H9 (cell line): ENCODE results near the gene CERCAM. TPM values are rescaled to one million over a fixed set of nuclear protein-coding genes. Genes with fewer than 3 reads are reported as not detected.

ENCODE experiments used
- DNase-seq: peaks from one replicate; pipeline ENCODE4 v3.0.0-alpha.2; 2017
- H2AFZ ChIP-seq: one replicate; pipeline ENCODE4 v1.6.1; 2013; ENCODE audit warnings: mild to moderate bottlenecking, low read length, control low read depth, moderate library complexity
- H2AK5ac ChIP-seq: 2 replicates; pipeline ENCODE4 v1.6.1; 2013; ENCODE audit warnings: low read length, control low read depth, mixed read lengths; ENCODE audit not compliant: insufficient read length
- H2BK120ac ChIP-seq: one replicate; pipeline ENCODE4 v1.6.1; 2013; ENCODE audit warnings: low read depth, mild to moderate bottlenecking, low read length, control low read depth, inconsistent platforms; ENCODE audit not compliant: poor library complexity, severe bottlenecking
- H2BK12ac ChIP-seq: 2 replicates; pipeline ENCODE4 v1.6.1; 2013; ENCODE audit warnings: low read length, control low read depth, mixed read lengths, low read depth; ENCODE audit not compliant: insufficient read length
- H2BK15ac ChIP-seq: 2 replicates; pipeline ENCODE4 v1.6.1; 2013; ENCODE audit warnings: low read depth, low read length, control low read depth
- H2BK20ac ChIP-seq: one replicate; pipeline ENCODE4 v1.6.1; 2013; ENCODE audit warnings: low read depth, mild to moderate bottlenecking, low read length, control low read depth, inconsistent platforms; ENCODE audit not compliant: poor library complexity, severe bottlenecking
- H2BK5ac ChIP-seq: 2 replicates; pipeline ENCODE4 v1.6.1; 2013; ENCODE audit warnings: low read length, control low read depth, mixed read lengths; ENCODE audit not compliant: insufficient read length
- H3K14ac ChIP-seq: 2 replicates; pipeline ENCODE4 v1.6.1; 2013; ENCODE audit warnings: low read length, control low read depth; ENCODE audit not compliant: insufficient read depth
- H3K18ac ChIP-seq: 2 replicates; pipeline ENCODE4 v1.6.1; 2013; ENCODE audit warnings: low read depth, mild to moderate bottlenecking, mixed read lengths, low read length, control low read depth; ENCODE audit not compliant: insufficient read length
- H3K23ac ChIP-seq: 2 replicates; pipeline ENCODE4 v1.6.1; 2013; ENCODE audit warnings: low read length, control low read depth, mixed read lengths, low read depth; ENCODE audit not compliant: insufficient read length
- H3K23me2 ChIP-seq: 2 replicates; pipeline ENCODE4 v1.6.1; 2013; ENCODE audit warnings: low read depth, mild to moderate bottlenecking, mixed read lengths, low read length, control low read depth; ENCODE audit not compliant: insufficient read length, poor library complexity, severe bottlenecking
- H3K27ac ChIP-seq: 2 replicates; pipeline ENCODE4 v1.5.1; 2013; ENCODE audit warnings: low read length, control low read depth, mixed read lengths, low read depth; ENCODE audit not compliant: insufficient read length
- H3K27me3 ChIP-seq: 2 replicates; pipeline ENCODE4 v1.6.1; 2013; ENCODE audit warnings: low read length, control low read depth, inconsistent platforms; ENCODE audit not compliant: insufficient read depth
- H3K4ac ChIP-seq: 2 replicates; pipeline ENCODE4 v1.6.1; 2013; ENCODE audit warnings: low read depth, mild to moderate bottlenecking, control low read depth, inconsistent platforms, low read length, moderate library complexity
- H3K4me1 ChIP-seq: 2 replicates; pipeline ENCODE4 v1.6.1; 2013; ENCODE audit warnings: low read length, control low read depth, inconsistent platforms; ENCODE audit not compliant: insufficient read depth
- H3K4me2 ChIP-seq: 2 replicates; pipeline ENCODE4 v1.6.1; 2013; ENCODE audit warnings: low read length, control low read depth, mixed read lengths; ENCODE audit not compliant: insufficient read length, insufficient read depth
- H3K56ac ChIP-seq: 2 replicates; pipeline ENCODE4 v1.6.1; 2013; ENCODE audit warnings: low read depth, mild to moderate bottlenecking, mixed read lengths, low read length, control low read depth; ENCODE audit not compliant: insufficient read length
- H3K79me1 ChIP-seq: 2 replicates; pipeline ENCODE4 v1.6.1; 2013; ENCODE audit warnings: low read depth, mild to moderate bottlenecking, moderate library complexity, low read length, control low read depth, inconsistent platforms; ENCODE audit not compliant: insufficient read depth, poor library complexity, severe bottlenecking
- H3K79me2 ChIP-seq: 2 replicates; pipeline ENCODE4 v1.6.1; 2013; ENCODE audit warnings: low read length, control low read depth, inconsistent platforms; ENCODE audit not compliant: insufficient read depth
- H3K9ac ChIP-seq: 2 replicates; pipeline ENCODE4 v1.6.1; 2013; ENCODE audit warnings: low read length, control low read depth, mixed read lengths; ENCODE audit not compliant: insufficient read length; ENCODE audit errors: extremely low read depth
- H3K9me3 ChIP-seq: one replicate; pipeline ENCODE4 v1.6.1; 2013; ENCODE audit warnings: low read depth, low read length, inconsistent platforms; ENCODE audit not compliant: control insufficient read depth
- H3T11ph ChIP-seq: one replicate; pipeline ENCODE4 v1.6.1; 2013; ENCODE audit warnings: mild to moderate bottlenecking, low read length, control low read depth, inconsistent platforms
- H4K20me1 ChIP-seq: one replicate; pipeline ENCODE4 v1.6.1; 2013; ENCODE audit not compliant: control insufficient read depth, insufficient read length, insufficient read depth
- H4K5ac ChIP-seq: 2 replicates; pipeline ENCODE4 v1.6.1; 2013; ENCODE audit warnings: low read depth, mild to moderate bottlenecking, mixed read lengths, low read length, control low read depth; ENCODE audit not compliant: insufficient read length
- H4K8ac ChIP-seq: replicated peaks from 2 replicates; pipeline ENCODE4 v1.6.1; 2013; ENCODE audit warnings: low read length, control low read depth, mixed read lengths, low read depth; ENCODE audit not compliant: insufficient read length
- H4K91ac ChIP-seq: 2 replicates; pipeline ENCODE4 v1.6.1; 2013; ENCODE audit warnings: low read depth, mild to moderate bottlenecking, moderate library complexity, mixed read lengths, low read length, control low read depth; ENCODE audit not compliant: insufficient read length
- H3K27ac Mint-ChIP-seq, 3 experiments: 2 replicates in 2 of 3; 3 replicates in 1 of 3; pipeline ENCODE4 v1.8.0; 2020 to 2021; ENCODE audit warnings: mixed read lengths in 3 of 3, mild to moderate bottlenecking in 1 of 3, moderate library complexity in 1 of 3
- H3K27me3 Mint-ChIP-seq: 2 replicates; pipeline ENCODE4 v1.8.0; 2021; ENCODE audit warnings: low read depth, mild to moderate bottlenecking, moderate library complexity, mixed read lengths
- H3K36me3 Mint-ChIP-seq, 3 experiments: 2 replicates in 2 of 3; 3 replicates in 1 of 3; pipeline ENCODE4 v1.8.0; 2020 to 2021; ENCODE audit warnings: low read depth in 3 of 3, mixed read lengths in 3 of 3; ENCODE audit not compliant: insufficient read depth in 1 of 3
- H3K4me1 Mint-ChIP-seq, 2 experiments: 2 replicates each; pipeline ENCODE4 v1.8.0; 2020; ENCODE audit warnings: mixed read lengths in 2 of 2
- H3K4me3 Mint-ChIP-seq, 2 experiments: 2 replicates in 1 of 2; 3 replicates in 1 of 2; pipeline ENCODE4 v1.8.0; 2020 to 2021; ENCODE audit warnings: mild to moderate bottlenecking in 2 of 2, mixed read lengths in 2 of 2, moderate library complexity in 1 of 2
- H3K9me3 Mint-ChIP-seq, 2 experiments: 2 replicates in 1 of 2; 3 replicates in 1 of 2; pipeline ENCODE4 v1.8.0; 2020; ENCODE audit warnings: mild to moderate bottlenecking in 2 of 2, mixed read lengths in 2 of 2, moderate library complexity in 1 of 2
- CTCF ChIP-seq: fragments of 200-600 bp; sonication (generic); conservative IDR thresholded peaks from 3 replicates; pipeline ENCODE4 v1.8.0; 2021; ENCODE audit warnings: antibody characterized with exemption, mild to moderate bottlenecking
- WGBS: extraction: QIAGEN DNeasy Blood & Tissue Kit; methylation state at CpG from one replicate; pipeline ENCODE4 v1.1.7; 2013; ENCODE audit warnings: missing lambda C conversion rate, low lambda C conversion rate, mixed read lengths; ENCODE audit not compliant: insufficient read length; ENCODE audit errors: extremely low coverage; 5-methylcytosine and 5-hydroxymethylcytosine counted together
- total RNA-seq: library from RNA; stranded (reverse); gene quantifications from 2 replicates; pipeline ENCODE4 v1.2.1, GENCODE V29; 2021

The CERCAM gene
- total RNA-seq, 1 experiment from 2014 or later, result 5.4 TPM

GRCh38 chr9:128428644-128429512 is 8.2 kb downstream of the CERCAM start:
- H2BK120ac ChIP-seq, result no peak overlapping the region
- no peak for DNase-seq
- no peaks in the 10 kb centered on the region for H3K79me1 ChIP-seq
- H3K23ac ChIP-seq, result no peak overlapping the region
- no peaks in the 10 kb centered on the region for H3K79me2 ChIP-seq
- no peak overlapping the region for H2BK20ac ChIP-seq
- no peaks in the 10 kb centered on the region for H3K9me3 Mint-ChIP-seq
- no peak overlapping the region for H3K18ac ChIP-seq
- H3K9me3 ChIP-seq, result no peaks in the 10 kb centered on the region
- H3K4me1 Mint-ChIP-seq, result peaks cover 7 to 10% of the 10 kb centered on the region in 2 experiments; a peak in 3 of 4 replicates
- no peak overlapping the region for H3T11ph ChIP-seq
- H3K23me2 ChIP-seq, result no peaks in the 10 kb centered on the region
- no peak overlapping the region for H2BK15ac ChIP-seq
- no peak overlapping the region for H3K27ac Mint-ChIP-seq
- H3K4ac ChIP-seq, result no peak overlapping the region
- no CpG with 5 or more reads among the region's 22 CpGs for WGBS
- H3K4me2 ChIP-seq, result no peak overlapping the region
- no peak overlapping the region for H3K27ac ChIP-seq
- H3K9ac ChIP-seq, result no peak overlapping the region
- no peaks in the 10 kb centered on the region for H4K20me1 ChIP-seq
- no peak overlapping the region for H2AFZ ChIP-seq
- no peak overlapping the region for H2BK5ac ChIP-seq
- H2BK12ac ChIP-seq, result no peak overlapping the region
- H4K8ac ChIP-seq, result no peak overlapping the region
- H3K4me1 ChIP-seq, result no peaks in the 10 kb centered on the region
- TF ChIP-seq CTCF, result no peak
- H3K14ac ChIP-seq, result no peak overlapping the region; the same call in 1 of the 2 replicates
- peaks cover 12% of the 10 kb centered on the region for H3K27me3 Mint-ChIP-seq
- H4K5ac ChIP-seq, result no peak overlapping the region
- H2AK5ac ChIP-seq, result no peak overlapping the region
- H4K91ac ChIP-seq, result no peak overlapping the region
- H3K56ac ChIP-seq, result no peak overlapping the region
- no peaks in the 10 kb centered on the region for H3K36me3 Mint-ChIP-seq
- H3K4me3 Mint-ChIP-seq, result no peak overlapping the region
- H3K27me3 ChIP-seq, result no peaks in the 10 kb centered on the region
